ENCODE results near the gene NBAS. TPM values are rescaled to one million over a fixed set of nuclear protein-coding genes. Genes with fewer than 3 reads are reported as not detected.
"Not testable (repeated sequence)": the region's sequence is repeated elsewhere in the genome, so short reads cannot be mapped to it uniquely, and the experiment has no call there.

The NBAS gene
- total RNA-seq, 1 experiment from 2014 or later: 32.5 TPM

- no peak overlapping the region for H3K4ac ChIP-seq (ENCODE audit: low read depth, low read length)
- H3K27ac Mint-ChIP-seq: no peak overlapping the region
- no peak for DNase-seq
- H3K27me3 ChIP-seq (ENCODE audit: insufficient read depth, low read length): no peaks in the 10 kb centered on the region
- H4K91ac ChIP-seq (ENCODE audit: insufficient read length, low read depth, low read length): no peak overlapping the region
- H3K14ac ChIP-seq (ENCODE audit: insufficient read depth, low read length): no peak overlapping the region
- H3K4me1 Mint-ChIP-seq: no peaks in the 10 kb centered on the region
- H3T11ph ChIP-seq (ENCODE audit: low read length): no peak overlapping the region
- H3K4me1 ChIP-seq (ENCODE audit: insufficient read depth, low read length): no peaks in the 10 kb centered on the region
- no peak overlapping the region for H3K18ac ChIP-seq (ENCODE audit: insufficient read length, low read depth, low read length)
- no peak overlapping the region for H3K4me3 Mint-ChIP-seq
- H3K9me3 ChIP-seq (ENCODE audit: control insufficient read depth, low read depth, low read length): no peaks in the 10 kb centered on the region
- H2BK12ac ChIP-seq (ENCODE audit: insufficient read length, low read depth, low read length): no peak overlapping the region
- TF ChIP-seq CTCF (conservative IDR thresholded peaks at IDR 0.05): no peak
- H3K23me2 ChIP-seq (ENCODE audit: insufficient read length, low read depth, low read length, poor library complexity, severe bottlenecking): no peaks in the 10 kb centered on the region
- no peaks in the 10 kb centered on the region for H4K20me1 ChIP-seq (ENCODE audit: control insufficient read depth, insufficient read depth, insufficient read length)
- no peak overlapping the region for H2BK120ac ChIP-seq (ENCODE audit: low read depth, low read length, poor library complexity, severe bottlenecking)
- no peak overlapping the region for H2AFZ ChIP-seq (ENCODE audit: low read length)
- no peak overlapping the region for H3K9ac ChIP-seq (ENCODE audit: extremely low read depth, insufficient read length, low read length)
- H4K5ac ChIP-seq (ENCODE audit: insufficient read length, low read depth, low read length): no peak overlapping the region
- H4K8ac ChIP-seq (replicated peaks; ENCODE audit: insufficient read length, low read depth, low read length): no peak overlapping the region
- no peak overlapping the region for H3K23ac ChIP-seq (ENCODE audit: insufficient read length, low read depth, low read length)
- no peak overlapping the region for H2BK15ac ChIP-seq (ENCODE audit: low read depth, low read length)
- no peak overlapping the region for H2AK5ac ChIP-seq (ENCODE audit: insufficient read length, low read length)
- no peak overlapping the region for H2BK20ac ChIP-seq (ENCODE audit: low read depth, low read length, poor library complexity, severe bottlenecking)
- no peaks in the 10 kb centered on the region for H3K79me2 ChIP-seq (ENCODE audit: insufficient read depth, low read length)
- no peak overlapping the region for H3K27ac ChIP-seq (ENCODE audit: insufficient read length, low read depth, low read length)
- H2BK5ac ChIP-seq (ENCODE audit: insufficient read length, low read length): no peak overlapping the region
- no peak overlapping the region for H3K56ac ChIP-seq (ENCODE audit: insufficient read length, low read depth, low read length)
- H3K9me3 Mint-ChIP-seq: peaks cover 4 to 17% of the 10 kb centered on the region in 2 experiments; a peak in 4 of 5 replicates
- WGBS (ENCODE audit: extremely low coverage, insufficient read length, low lambda C conversion rate): no CpG with 5 or more reads among the region's 1 CpG
- H3K4me2 ChIP-seq (ENCODE audit: insufficient read depth, insufficient read length, low read length): no peak overlapping the region
- no peaks in the 10 kb centered on the region for H3K79me1 ChIP-seq (ENCODE audit: insufficient read depth, low read depth, low read length, poor library complexity, severe bottlenecking)
- peaks cover 3 to 22% (median 21%) of the 10 kb centered on the region in 3 experiments; a peak in 6 of 7 replicates for H3K36me3 Mint-ChIP-seq (ENCODE audit: insufficient read depth in 1 of 3, low read depth in 3 of 3)
- H3K27me3 Mint-ChIP-seq (ENCODE audit: low read depth): no peaks in the 10 kb centered on the region; the same call in 1 of the 2 replicates
Observed at GRCh38 chr2:15323227-15323626, 237.9 kb downstream of the NBAS start.

- not testable (repeated sequence) for H2BK12ac ChIP-seq (ENCODE audit: insufficient read length, low read depth, low read length); H2BK120ac ChIP-seq (ENCODE audit: low read depth, low read length, poor library complexity, severe bottlenecking); H3K23me2 ChIP-seq (ENCODE audit: insufficient read length, low read depth, low read length, poor library complexity, severe bottlenecking); H3K79me2 ChIP-seq (ENCODE audit: insufficient read depth, low read length); H2BK15ac ChIP-seq (ENCODE audit: low read depth, low read length); H3K27ac ChIP-seq (ENCODE audit: insufficient read length, low read depth, low read length); H3K27me3 ChIP-seq (ENCODE audit: insufficient read depth, low read length); H3K56ac ChIP-seq (ENCODE audit: insufficient read length, low read depth, low read length); H2AFZ ChIP-seq (ENCODE audit: low read length); H3K9me3 ChIP-seq (ENCODE audit: control insufficient read depth, low read depth, low read length); H2AK5ac ChIP-seq (ENCODE audit: insufficient read length, low read length); H3K14ac ChIP-seq (ENCODE audit: insufficient read depth, low read length); H4K91ac ChIP-seq (ENCODE audit: insufficient read length, low read depth, low read length); H4K8ac ChIP-seq (replicated peaks; ENCODE audit: insufficient read length, low read depth, low read length); H3K27me3 Mint-ChIP-seq (ENCODE audit: low read depth); H3K27ac Mint-ChIP-seq; H4K5ac ChIP-seq (ENCODE audit: insufficient read length, low read depth, low read length); H3K79me1 ChIP-seq (ENCODE audit: insufficient read depth, low read depth, low read length, poor library complexity, severe bottlenecking); H3K23ac ChIP-seq (ENCODE audit: insufficient read length, low read depth, low read length); H2BK20ac ChIP-seq (ENCODE audit: low read depth, low read length, poor library complexity, severe bottlenecking); H3K4me1 Mint-ChIP-seq; H3K4me1 ChIP-seq (ENCODE audit: insufficient read depth, low read length); H3K4me3 Mint-ChIP-seq; H4K20me1 ChIP-seq (ENCODE audit: control insufficient read depth, insufficient read depth, insufficient read length); H3K9ac ChIP-seq (ENCODE audit: extremely low read depth, insufficient read length, low read length); H3K4me2 ChIP-seq (ENCODE audit: insufficient read depth, insufficient read length, low read length); H3K4ac ChIP-seq (ENCODE audit: low read depth, low read length); DNase-seq; H2BK5ac ChIP-seq (ENCODE audit: insufficient read length, low read length); H3K18ac ChIP-seq (ENCODE audit: insufficient read length, low read depth, low read length); H3T11ph ChIP-seq (ENCODE audit: low read length)
- H3K36me3 Mint-ChIP-seq (ENCODE audit: insufficient read depth in 1 of 3, low read depth in 3 of 3): peaks cover 15 to 33% (median 32%) of the 10 kb centered on the region in 3 experiments
- no CpG with 5 or more reads among the region's 4 CpGs for WGBS (ENCODE audit: extremely low coverage, insufficient read length, low lambda C conversion rate)
- peaks cover 6 to 26% of the 10 kb centered on the region in 2 experiments; a peak in 4 of 5 replicates for H3K9me3 Mint-ChIP-seq
Observed at GRCh38 chr2:15321481-15321880, 239.7 kb downstream of the NBAS start.
